ENCODE results near the gene INA.

INA gene

GRCh38 chr10:103265717-103266329, 11.1 kb upstream of the INA start:
- Histone ChIP-seq H3K79me2 (no peaks in the 10 kb centered on the region), H3K9me3 (ENCODE audit: control insufficient read depth, low read length) (no peaks in the 10 kb centered on the region), H2AFZ (no peak overlapping the region), H3K9ac (no peak overlapping the region), H3K4me2 (ENCODE audit: low read length) (no peak overlapping the region), H3K27me3 (ENCODE audit: control insufficient read depth, insufficient read depth, low read length) (no peaks in the 10 kb centered on the region), H3K36me3 (ENCODE audit: control insufficient read depth, insufficient read depth, low read length) (no peaks in the 10 kb centered on the region), H3K4me1 (no peaks in the 10 kb centered on the region), H3K27ac (no peak overlapping the region), H3K4me3 (ENCODE audit: low read depth, low read length) (no peak overlapping the region)
- TF ChIP-seq CTCF (IDR thresholded peaks at IDR 0.05) = no peak

- peaks cover 3% of the 10 kb centered on the region for H3K4me1 ChIP-seq
- no peak overlapping the region for H3K27ac ChIP-seq
- H3K79me2 ChIP-seq = no peaks in the 10 kb centered on the region
- H3K9me3 ChIP-seq (ENCODE audit: control insufficient read depth, low read length) = no peaks in the 10 kb centered on the region
- TF ChIP-seq CTCF (IDR thresholded peaks at IDR 0.05) = no peak
- no peaks in the 10 kb centered on the region for H3K36me3 ChIP-seq (ENCODE audit: control insufficient read depth, insufficient read depth, low read length)
- H3K4me2 ChIP-seq (ENCODE audit: low read length) = no peak overlapping the region
- H3K9ac ChIP-seq = no peak overlapping the region
- H3K27me3 ChIP-seq (ENCODE audit: control insufficient read depth, insufficient read depth, low read length) = peaks cover 13% of the 10 kb centered on the region
- no peak overlapping the region for H2AFZ ChIP-seq
- no peak overlapping the region for H3K4me3 ChIP-seq (ENCODE audit: low read depth, low read length)
Observed at GRCh38 chr10:103273041-103273441, 3.9 kb upstream of the INA start.

GRCh38 chr10:103276251-103276895, 565 bp upstream of the INA start:
- no peak overlapping the region for H3K4me2 ChIP-seq (ENCODE audit: low read length)
- H2AFZ ChIP-seq = peak overlapping the region; percentile 95
- H3K4me3 ChIP-seq (ENCODE audit: low read depth, low read length) = no peak overlapping the region
- no peaks in the 10 kb centered on the region for H3K9me3 ChIP-seq (ENCODE audit: control insufficient read depth, low read length)
- peaks cover 3% of the 10 kb centered on the region for H3K79me2 ChIP-seq
- no peak for TF ChIP-seq CTCF (IDR thresholded peaks at IDR 0.05)
- no peak overlapping the region for H3K9ac ChIP-seq
- H3K36me3 ChIP-seq (ENCODE audit: control insufficient read depth, insufficient read depth, low read length) = no peaks in the 10 kb centered on the region
- H3K27me3 ChIP-seq (ENCODE audit: control insufficient read depth, insufficient read depth, low read length) = peaks cover 17% of the 10 kb centered on the region
- H3K4me1 ChIP-seq = peaks cover 22% of the 10 kb centered on the region
- peak overlapping the region; percentile 82 for H3K27ac ChIP-seq

GRCh38 chr10:103277713-103278536, 987 bp downstream of the INA start:
- TF ChIP-seq CTCF (IDR thresholded peaks at IDR 0.05) = no peak
- H3K27me3 ChIP-seq (ENCODE audit: control insufficient read depth, insufficient read depth, low read length) = peaks cover 17% of the 10 kb centered on the region
- peak overlapping the region; percentile 28 for H3K4me2 ChIP-seq (ENCODE audit: low read length)
- peak overlapping the region; percentile 95 for H2AFZ ChIP-seq
- H3K36me3 ChIP-seq (ENCODE audit: control insufficient read depth, insufficient read depth, low read length) = no peaks in the 10 kb centered on the region
- H3K9me3 ChIP-seq (ENCODE audit: control insufficient read depth, low read length) = no peaks in the 10 kb centered on the region
- H3K4me3 ChIP-seq (ENCODE audit: low read depth, low read length) = no peak overlapping the region
- peak overlapping the region; percentile 2 for H3K9ac ChIP-seq
- peak overlapping the region; percentile 82 for H3K27ac ChIP-seq
- H3K79me2 ChIP-seq = peaks cover 5% of the 10 kb centered on the region
- peaks cover 25% of the 10 kb centered on the region for H3K4me1 ChIP-seq

Measured in parathyroid adenoma (tissue), 2 donors.